Mesendoderm (in vitro differentiated cells): Measurements from ENCODE around the gene UVSSA.
"Not testable (repeated sequence)": the region's sequence is repeated elsewhere in the genome, so short reads cannot be mapped to it uniquely, and the experiment has no call there.

Experiments used
- DNase-seq: peaks from one replicate; pipeline ENCODE4 v3.0.0; 2013
- H2AK5ac ChIP-seq: 2 replicates; pipeline ENCODE4 v1.6.1; 2013; ENCODE audit warnings: low read length, inconsistent platforms
- H2BK120ac ChIP-seq: 2 replicates; pipeline ENCODE4 v1.6.1; 2013; ENCODE audit warnings: low read depth, mild to moderate bottlenecking, low read length, moderate library complexity, mixed read lengths
- H2BK15ac ChIP-seq: replicated peaks from 2 replicates; pipeline ENCODE4 v1.6.1; 2013; ENCODE audit warnings: low read depth, mild to moderate bottlenecking, moderate library complexity
- H2BK5ac ChIP-seq: 2 replicates; pipeline ENCODE4 v1.6.1; 2013; ENCODE audit warnings: low read length, inconsistent platforms
- H3K18ac ChIP-seq: 2 replicates; pipeline ENCODE4 v1.6.1; 2013; ENCODE audit warnings: mild to moderate bottlenecking, low read length, mixed read lengths
- H3K23ac ChIP-seq: one replicate; pipeline ENCODE4 v1.6.1; 2013; ENCODE audit warnings: low read length
- H3K27ac ChIP-seq: 2 replicates; pipeline ENCODE4 v1.5.1; 2013; ENCODE audit warnings: low read depth, mild to moderate bottlenecking, inconsistent platforms, low read length, moderate library complexity
- H3K27me3 ChIP-seq: 2 replicates; pipeline ENCODE4 v1.6.1; 2013; ENCODE audit warnings: low read length, control low read depth, mild to moderate bottlenecking, inconsistent platforms; ENCODE audit not compliant: insufficient read depth, poor library complexity
- H3K36me3 ChIP-seq: 2 replicates; pipeline ENCODE4 v1.6.1; 2013; ENCODE audit warnings: low read length, inconsistent platforms; ENCODE audit not compliant: control insufficient read depth, insufficient read depth
- H3K4ac ChIP-seq: one replicate; pipeline ENCODE4 v1.6.1; 2013; ENCODE audit warnings: low read depth, mild to moderate bottlenecking, low read length, moderate library complexity
- H3K4me1 ChIP-seq: 2 replicates; pipeline ENCODE4 v1.6.1; 2013; ENCODE audit warnings: low read depth, low read length, inconsistent platforms; ENCODE audit not compliant: control insufficient read depth
- H3K4me2 ChIP-seq: 2 replicates; pipeline ENCODE4 v1.6.1; 2013; ENCODE audit warnings: low read length
- H3K4me3 ChIP-seq: 2 replicates; pipeline ENCODE4 v1.5.1; 2013; ENCODE audit warnings: mild to moderate bottlenecking, low read length
- H3K56ac ChIP-seq: one replicate; pipeline ENCODE4 v1.6.1; 2013; ENCODE audit warnings: low read length
- H3K79me1 ChIP-seq: 2 replicates; pipeline ENCODE4 v1.6.1; 2013; ENCODE audit warnings: low read length, inconsistent platforms
- H3K79me2 ChIP-seq: 2 replicates; pipeline ENCODE4 v1.6.1; 2013; ENCODE audit warnings: mild to moderate bottlenecking, low read length; ENCODE audit not compliant: control insufficient read depth, insufficient read depth
- H3K9ac ChIP-seq: 2 replicates; pipeline ENCODE4 v1.6.1; 2013; ENCODE audit warnings: low read length, inconsistent platforms
- H4K5ac ChIP-seq: one replicate; pipeline ENCODE4 v1.6.1; 2013; ENCODE audit warnings: low read length
- H4K8ac ChIP-seq: one replicate; pipeline ENCODE4 v1.6.1; 2013; ENCODE audit warnings: low read depth, mild to moderate bottlenecking, control low read depth, low read length, moderate library complexity
- WGBS: extraction: QIAGEN DNeasy Blood & Tissue Kit; methylation state at CpG from one replicate; pipeline ENCODE4 v1.1.7; 2013; ENCODE audit warnings: low lambda C conversion rate, missing lambda C conversion rate; ENCODE audit not compliant: insufficient coverage; ENCODE audit errors: extremely low coverage; 5-methylcytosine and 5-hydroxymethylcytosine counted together

UVSSA gene

DNA sequence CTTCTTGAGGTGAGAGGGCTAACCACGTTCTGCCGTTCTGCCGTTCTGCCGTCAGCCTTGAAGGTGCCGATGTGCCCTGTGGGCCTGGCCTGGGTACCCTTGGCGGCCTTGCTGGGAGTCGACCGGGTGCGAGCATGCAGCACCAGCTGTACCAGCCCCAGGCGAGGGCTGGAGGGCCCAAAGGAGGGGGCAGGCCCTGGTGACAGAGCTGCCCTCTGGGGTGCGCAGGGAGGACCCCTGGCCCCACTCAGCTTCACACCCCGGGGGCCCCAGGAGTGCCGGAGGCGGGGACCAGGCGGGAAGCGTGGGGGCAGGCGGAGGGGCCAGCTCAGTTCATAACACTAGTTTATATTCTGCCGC, 22.1 kb downstream of the UVSSA start:
- no peaks in the 10 kb centered on the region for H3K36me3 ChIP-seq
- H3K4me3 ChIP-seq, result no peak overlapping the region
- DNase-seq, result no peak
- no peak overlapping the region for H3K56ac ChIP-seq
- H3K4ac ChIP-seq, result no peak overlapping the region
- H4K5ac ChIP-seq, result no peak overlapping the region
- H3K23ac ChIP-seq, result no peak overlapping the region
- no peak overlapping the region for H3K27ac ChIP-seq
- no peak overlapping the region for H3K9ac ChIP-seq
- no peaks in the 10 kb centered on the region for H3K79me1 ChIP-seq
- H3K4me2 ChIP-seq, result no peak overlapping the region
- no peaks in the 10 kb centered on the region for H3K27me3 ChIP-seq
- H2BK120ac ChIP-seq, result no peak overlapping the region
- no peak overlapping the region for H3K18ac ChIP-seq
- no peak overlapping the region for H2BK15ac ChIP-seq
- no peaks in the 10 kb centered on the region for H3K79me2 ChIP-seq
- no peaks in the 10 kb centered on the region for H3K4me1 ChIP-seq
- H4K8ac ChIP-seq, result no peak overlapping the region
- H2BK5ac ChIP-seq, result no peak overlapping the region
- WGBS, result no CpG with 5 or more reads among the region's 18 CpGs
- H2AK5ac ChIP-seq, result no peak overlapping the region

DNA sequence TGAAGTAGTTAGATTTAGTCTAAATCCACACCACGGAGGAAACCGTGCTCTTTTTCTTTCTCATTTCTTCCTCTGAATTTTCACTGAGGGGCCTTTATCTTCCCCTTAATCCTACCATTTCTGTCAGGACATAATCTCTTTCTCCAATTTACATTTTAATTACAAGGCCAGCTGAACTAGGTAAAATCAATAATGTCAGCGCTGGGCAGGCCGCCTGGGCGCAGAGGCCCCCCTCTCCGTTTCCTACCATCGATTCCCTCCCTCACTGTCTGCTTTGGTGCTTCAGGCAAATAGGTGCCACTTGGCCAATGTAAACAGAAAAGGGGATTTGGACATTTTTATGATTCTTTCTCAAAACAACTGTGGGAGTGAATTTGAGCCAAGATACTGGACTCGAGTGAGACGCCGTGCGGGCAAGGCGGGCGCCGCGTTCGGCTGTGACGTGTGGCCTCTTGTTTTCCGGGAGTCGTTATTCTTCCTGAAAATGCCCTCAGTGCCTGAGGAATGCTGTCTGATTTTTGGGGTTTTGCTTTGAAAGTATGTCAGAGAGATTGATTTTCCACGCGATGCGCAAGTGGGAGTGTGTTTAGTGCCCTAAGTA, 22.6 kb downstream of the UVSSA start:
- no CpG with 5 or more reads among the region's 22 CpGs for WGBS
- no peaks in the 10 kb centered on the region for H3K79me2 ChIP-seq
- H4K5ac ChIP-seq, result no peak overlapping the region
- no peak overlapping the region for H3K4ac ChIP-seq
- no peak overlapping the region for H3K9ac ChIP-seq
- H3K4me2 ChIP-seq, result no peak overlapping the region
- no peak overlapping the region for H2BK15ac ChIP-seq
- H3K56ac ChIP-seq, result no peak overlapping the region
- no peak overlapping the region for H2BK5ac ChIP-seq
- H3K4me3 ChIP-seq, result no peak overlapping the region
- no peak overlapping the region for H3K18ac ChIP-seq
- no peak overlapping the region for H3K27ac ChIP-seq
- no peak overlapping the region for H3K23ac ChIP-seq
- DNase-seq, result no peak
- no peaks in the 10 kb centered on the region for H3K79me1 ChIP-seq
- no peak overlapping the region for H2AK5ac ChIP-seq
- H3K4me1 ChIP-seq, result no peaks in the 10 kb centered on the region
- no peaks in the 10 kb centered on the region for H3K36me3 ChIP-seq
- no peak overlapping the region for H2BK120ac ChIP-seq
- H4K8ac ChIP-seq, result no peak overlapping the region
- no peaks in the 10 kb centered on the region for H3K27me3 ChIP-seq

DNA sequence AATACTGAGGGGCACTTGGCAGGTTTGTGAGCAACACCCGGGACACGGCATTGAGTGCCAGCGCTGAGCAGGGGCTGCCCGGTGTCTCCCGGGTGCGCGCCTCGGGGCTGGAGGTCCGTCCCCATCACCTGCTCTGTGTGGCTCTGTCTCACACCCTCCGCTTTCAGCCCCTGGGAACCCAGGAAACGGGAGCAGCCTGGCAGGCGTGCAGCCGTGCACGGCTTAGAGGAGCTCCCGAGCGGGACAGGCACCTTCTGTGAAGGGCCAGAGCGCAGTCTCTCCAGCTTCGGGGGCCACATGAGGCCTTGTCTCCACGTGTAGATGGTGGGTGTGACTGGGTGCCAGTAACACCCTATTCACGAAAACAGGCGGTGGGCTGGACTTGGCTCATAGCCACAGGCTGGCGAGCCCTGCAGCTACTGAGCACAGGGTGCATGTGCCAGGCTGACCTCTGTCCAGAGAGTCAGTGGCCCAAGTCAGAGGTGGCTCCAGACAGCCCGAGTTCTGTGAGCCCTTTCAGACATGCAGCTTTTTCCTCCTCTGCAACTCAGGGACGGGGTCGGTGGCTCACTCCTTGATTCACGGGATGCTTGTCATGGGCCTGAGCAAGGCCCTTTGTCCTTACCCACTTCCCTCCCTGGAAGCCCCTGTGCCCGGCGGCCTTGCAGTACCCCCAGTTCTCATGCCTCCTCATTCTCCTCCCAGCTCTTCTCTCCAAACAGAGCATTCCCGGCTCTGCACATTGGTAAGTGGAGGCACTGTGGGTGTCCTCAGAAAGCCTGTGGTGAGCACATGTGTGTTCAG, 23.5 kb downstream of the UVSSA start:
- Histone ChIP-seq H3K79me2 (no peaks in the 10 kb centered on the region), H3K23ac (no peak overlapping the region), H3K56ac (no peak overlapping the region), H3K79me1 (no peaks in the 10 kb centered on the region), H3K4me3 (no peak overlapping the region), H4K5ac (no peak overlapping the region), H3K4me2 (no peak overlapping the region), H2BK120ac (no peak overlapping the region), H3K4me1 (no peaks in the 10 kb centered on the region), H3K18ac (no peak overlapping the region), H2BK15ac (no peak overlapping the region), H2AK5ac (no peak overlapping the region), H3K27ac (no peak overlapping the region), H3K4ac (no peak overlapping the region), H3K27me3 (no peaks in the 10 kb centered on the region), H2BK5ac (no peak overlapping the region), H4K8ac (no peak overlapping the region), H3K9ac (no peak overlapping the region), H3K36me3 (no peaks in the 10 kb centered on the region)
- WGBS, result no CpG with 5 or more reads among the region's 29 CpGs
- DNase-seq, result no peak

DNA sequence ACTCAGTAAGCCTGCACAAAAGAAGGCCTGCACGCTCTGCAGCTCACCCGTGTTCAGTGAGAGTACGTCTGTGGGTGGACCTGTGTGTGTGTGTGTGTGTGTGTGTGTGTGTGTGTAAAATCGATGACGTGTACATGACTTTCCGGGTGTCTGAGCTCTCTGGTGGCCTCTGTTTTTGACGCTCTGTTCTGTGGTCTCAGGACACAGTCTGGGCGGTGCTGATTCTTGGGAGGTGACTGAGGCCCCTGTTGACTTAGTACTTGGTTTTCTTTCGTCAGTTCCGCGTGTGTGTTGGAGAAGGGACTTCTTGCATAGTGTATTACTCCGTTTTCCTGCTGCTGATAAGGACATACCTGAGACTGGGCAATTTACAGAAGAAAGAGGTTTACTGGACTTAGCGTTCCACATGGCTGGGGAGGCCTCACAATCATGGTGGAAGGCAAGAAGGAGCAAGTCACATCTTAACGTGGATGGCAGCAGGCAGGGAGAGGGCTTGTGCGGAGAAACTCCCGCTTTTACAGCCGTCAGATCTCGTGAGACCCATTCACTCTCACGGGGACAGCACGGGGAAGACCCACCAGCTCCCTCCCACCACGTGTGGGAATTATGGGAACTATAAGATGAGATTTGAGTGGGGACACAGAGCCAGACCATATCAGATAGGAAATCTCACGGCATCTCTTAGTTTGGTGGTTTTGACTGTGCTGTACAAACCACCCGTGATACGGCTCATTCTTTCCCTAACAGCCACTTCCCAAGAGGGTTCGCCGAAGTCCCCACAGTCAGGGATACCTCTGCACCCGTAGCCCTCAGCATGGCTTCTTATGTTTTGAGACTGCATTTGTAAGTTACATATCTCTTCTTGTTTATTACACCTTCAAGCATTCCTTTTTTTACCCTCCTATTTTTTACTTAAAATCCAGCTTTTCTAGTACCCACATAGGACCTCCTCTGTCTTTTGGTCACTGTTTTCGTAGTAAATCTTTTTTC, 24.5 kb downstream of the UVSSA start:
- no peaks in the 10 kb centered on the region for H3K79me2 ChIP-seq
- no CpG with 5 or more reads among the region's 28 CpGs for WGBS

DNA sequence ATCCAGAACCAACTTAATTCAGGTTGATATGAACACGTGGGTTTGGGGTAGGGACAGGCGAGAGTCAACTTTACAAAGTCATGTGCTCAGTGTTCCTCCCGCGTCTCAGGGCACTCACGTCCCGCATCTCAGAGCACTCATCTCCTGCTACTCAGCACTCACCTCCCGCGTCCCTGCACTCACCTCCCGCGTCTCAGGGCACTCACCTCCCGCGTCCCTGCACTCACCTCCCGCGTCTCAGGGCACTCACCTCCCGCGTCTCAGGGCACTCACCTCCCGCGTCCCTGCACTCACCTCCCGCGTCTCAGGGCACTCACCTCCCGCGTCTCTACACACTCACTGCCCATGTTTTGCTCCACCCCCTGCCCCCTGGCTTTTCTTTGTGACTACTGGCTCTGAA, 25.6 kb downstream of the UVSSA start:
- not testable (repeated sequence) for H3K4me1 ChIP-seq, H3K79me1 ChIP-seq, H3K79me2 ChIP-seq, H3K4me3 ChIP-seq, H3K4ac ChIP-seq, H2BK120ac ChIP-seq, H3K9ac ChIP-seq, H4K5ac ChIP-seq, H3K27me3 ChIP-seq, H2BK5ac ChIP-seq, H4K8ac ChIP-seq, H3K56ac ChIP-seq, H2BK15ac ChIP-seq, H3K18ac ChIP-seq, H3K23ac ChIP-seq, H3K36me3 ChIP-seq, H2AK5ac ChIP-seq, DNase-seq, H3K27ac ChIP-seq, H3K4me2 ChIP-seq
- WGBS, result no CpG with 5 or more reads among the region's 22 CpGs

More for the DNA sequence above, 24.5 kb downstream of the UVSSA start:
- no peak overlapping the region for H4K8ac ChIP-seq
- no peak overlapping the region for H2BK120ac ChIP-seq
- H2BK15ac ChIP-seq, result no peak overlapping the region
- no peaks in the 10 kb centered on the region for H3K79me1 ChIP-seq
- H3K36me3 ChIP-seq, result no peaks in the 10 kb centered on the region
- no peak overlapping the region for H3K27ac ChIP-seq
- DNase-seq, result no peak
- H2BK5ac ChIP-seq, result no peak overlapping the region
- no peak overlapping the region for H2AK5ac ChIP-seq
- no peak overlapping the region for H3K18ac ChIP-seq
- no peak overlapping the region for H3K4ac ChIP-seq
- no peak overlapping the region for H3K56ac ChIP-seq
- no peak overlapping the region for H3K4me2 ChIP-seq
- H3K9ac ChIP-seq, result no peak overlapping the region
- no peak overlapping the region for H3K4me3 ChIP-seq
- no peak overlapping the region for H3K23ac ChIP-seq
- no peaks in the 10 kb centered on the region for H3K27me3 ChIP-seq
- no peak overlapping the region for H4K5ac ChIP-seq
- H3K4me1 ChIP-seq, result no peaks in the 10 kb centered on the region
